ENCODE data around the gene P2RX6. TPM values are rescaled to one million over a fixed set of nuclear protein-coding genes. Genes with fewer than 3 reads are reported as not detected.

The P2RX6 gene
- total and polyA plus RNA-seq, 9 of the 15 experiments (the other 6 are each of a cell fraction or from before 2014, with no cell fraction given): 0.01 to 3.9 (median 1.5) TPM; not detected in 1

- TF ChIP-seq ARID1B (IDR thresholded peaks at IDR 0.05): no peak
- TF ChIP-seq KDM1A (IDR thresholded peaks at IDR 0.05): no peak
- peak; percentile 19 for TF ChIP-seq KDM5B (IDR thresholded peaks at IDR 0.05; ENCODE audit: insufficient replicate concordance, low read depth, low read length)
- TF ChIP-seq E2F1 (CRISPR knock-in tag; IDR thresholded peaks at IDR 0.05): peak; percentile 47; the same call in 1 of the 2 replicates
- no peak for TF ChIP-seq BRCA1 (IDR thresholded peaks at IDR 0.05)
- 0 out of 2 replicates have a peak, but pooled peaks have one; percentile 84 for TF ChIP-seq BRCA1 (CRISPR knock-in tag; IDR thresholded peaks at IDR 0.05)
- TF ChIP-seq TOE1 (IDR thresholded peaks at IDR 0.05; ENCODE audit: borderline replicate concordance): no peak
- 0 out of 2 replicates have a peak, but pooled peaks have one; percentile 13 for TF ChIP-seq TOE1 (CRISPR knock-in tag; IDR thresholded peaks at IDR 0.05; ENCODE audit: borderline replicate concordance, low read depth)
- 0 out of 2 replicates have a peak, but pooled peaks have one; percentile 57 for TF ChIP-seq HDAC6 (IDR thresholded peaks at IDR 0.05; ENCODE audit: low read depth, low read length)
- TF ChIP-seq THAP12 (CRISPR knock-in tag; IDR thresholded peaks at IDR 0.05): peak; percentile 24; the same call in 1 of the 2 replicates
- TF ChIP-seq KLF10 (CRISPR knock-in tag; IDR thresholded peaks at IDR 0.05): 0 out of 2 replicates have a peak, but pooled peaks have one; percentile 26
- peak; percentile 66; the same call in 1 of the 2 replicates for TF ChIP-seq ZC3H4 (CRISPR knock-in tag; IDR thresholded peaks at IDR 0.05; ENCODE audit: borderline replicate concordance)
- no peak for TF ChIP-seq ZNF77 (CRISPR knock-in tag; IDR thresholded peaks at IDR 0.05)
- TF ChIP-seq ZFP91 (CRISPR knock-in tag; IDR thresholded peaks at IDR 0.05): peak; percentile 61
- peak; percentile 17; the same call in 1 of the 2 replicates for TF ChIP-seq PHB (CRISPR knock-in tag; IDR thresholded peaks at IDR 0.05)
Measured at GRCh38 chr22:21028277-21029251, 13.6 kb downstream of the P2RX6 start (continued).

Data from K562 (cell line).